ENCODE data around the gene HPCAL1.

- no peak for TF ChIP-seq CTCF (IDR thresholded peaks at IDR 0.05; ENCODE audit: low read depth, low read length, poor library complexity, severe bottlenecking)
- no peak for TF ChIP-seq EZH2phosphoT487 (IDR thresholded peaks at IDR 0.05; ENCODE audit: borderline replicate concordance, low read length)
These were observed 141.8 kb downstream of the HPCAL1 start for GRCh38 chr2:10444463-10444862.
